Keratinocyte (primary cell): ENCODE data around the gene DLEC1.

Experiments
- EZH2 ChIP-seq: IDR thresholded peaks from one replicate; pipeline ENCODE4 v1.6.1; 2012; ENCODE audit warnings: inconsistent platforms, mild to moderate bottlenecking, low read length, moderate library complexity
- TF ChIP-seq, protein P1 (sequence below), 3 experiments: IDR thresholded peaks in 1 of 3; conservative IDR thresholded peaks in 1 of 3; optimal IDR thresholded peaks in 1 of 3; 2 replicates in 2 of 3; 3 replicates in 1 of 3; pipeline versions ENCODE3 to v1.5.1; 2011; ENCODE audit warnings: low read length in 3 of 3, mild to moderate bottlenecking in 3 of 3, moderate library complexity in 2 of 3, control low read depth in 1 of 3, inconsistent platforms in 1 of 3; ENCODE audit not compliant: insufficient read depth in 2 of 3; ENCODE audit errors: extremely low read depth in 1 of 3

DNA sequence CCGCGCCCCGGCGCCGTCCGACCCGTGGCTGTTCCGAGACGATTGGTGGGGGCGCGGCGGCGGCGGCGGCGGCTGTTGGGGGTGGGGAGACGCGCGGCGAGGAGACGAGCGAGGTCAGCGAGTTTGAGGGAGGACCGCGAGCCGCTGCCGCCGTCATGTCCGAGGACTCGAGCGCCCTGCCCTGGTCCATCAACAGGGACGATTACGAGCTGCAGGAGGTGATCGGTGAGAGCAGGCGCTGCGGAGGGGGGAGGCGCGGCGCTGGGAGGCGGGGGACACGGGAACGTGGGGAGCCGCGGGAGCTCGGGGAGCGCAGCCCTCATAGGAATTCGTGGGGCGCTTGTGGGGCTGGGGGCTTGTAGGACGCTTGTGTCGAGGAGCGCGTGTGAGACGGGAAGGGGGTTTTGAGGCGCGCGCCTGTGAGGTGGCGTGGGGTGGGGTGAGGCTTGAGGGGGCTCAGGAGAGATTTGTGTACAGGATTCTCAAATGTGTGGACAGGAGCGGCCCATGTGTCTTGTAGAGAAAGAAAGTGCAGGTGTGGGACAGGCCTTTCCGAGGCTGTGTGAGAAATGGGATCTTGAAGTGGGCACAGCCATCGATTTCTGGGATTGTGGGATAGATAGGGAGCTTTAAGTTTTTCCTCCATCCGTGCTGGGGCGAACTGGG lies 126.8 kb downstream of the DLEC1 start:
- TF ChIP-seq, protein P1, sequence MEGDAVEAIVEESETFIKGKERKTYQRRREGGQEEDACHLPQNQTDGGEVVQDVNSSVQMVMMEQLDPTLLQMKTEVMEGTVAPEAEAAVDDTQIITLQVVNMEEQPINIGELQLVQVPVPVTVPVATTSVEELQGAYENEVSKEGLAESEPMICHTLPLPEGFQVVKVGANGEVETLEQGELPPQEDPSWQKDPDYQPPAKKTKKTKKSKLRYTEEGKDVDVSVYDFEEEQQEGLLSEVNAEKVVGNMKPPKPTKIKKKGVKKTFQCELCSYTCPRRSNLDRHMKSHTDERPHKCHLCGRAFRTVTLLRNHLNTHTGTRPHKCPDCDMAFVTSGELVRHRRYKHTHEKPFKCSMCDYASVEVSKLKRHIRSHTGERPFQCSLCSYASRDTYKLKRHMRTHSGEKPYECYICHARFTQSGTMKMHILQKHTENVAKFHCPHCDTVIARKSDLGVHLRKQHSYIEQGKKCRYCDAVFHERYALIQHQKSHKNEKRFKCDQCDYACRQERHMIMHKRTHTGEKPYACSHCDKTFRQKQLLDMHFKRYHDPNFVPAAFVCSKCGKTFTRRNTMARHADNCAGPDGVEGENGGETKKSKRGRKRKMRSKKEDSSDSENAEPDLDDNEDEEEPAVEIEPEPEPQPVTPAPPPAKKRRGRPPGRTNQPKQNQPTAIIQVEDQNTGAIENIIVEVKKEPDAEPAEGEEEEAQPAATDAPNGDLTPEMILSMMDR (optimal IDR thresholded peaks at IDR 0.05 in 1 of 3, IDR thresholded peaks at IDR 0.05 in 1 of 3, conservative IDR thresholded peaks at IDR 0.05 in 1 of 3; ENCODE audit: extremely low read depth in 1 of 3, insufficient read depth in 2 of 3, low read length in 3 of 3) = no peak
- TF ChIP-seq EZH2 = no peak
